HG03571 (cell line): ENCODE measurements around the gene ENTPD6.
"Not testable (repeated sequence)": the region's sequence is repeated elsewhere in the genome, so short reads cannot be mapped to it uniquely, and the experiment has no call there.

ENCODE experiments used
- ATAC-seq: cut with Tn5 transposase; IDR thresholded peaks from one replicate; pipeline ENCODE4 v1.9.1; 2021; ENCODE audit not compliant: unreplicated experiment

ENTPD6 gene

GRCh38 chr20:25240851-25241658 is 45.5 kb downstream of the ENTPD6 start:
- ATAC-seq = not testable (repeated sequence)

- not testable (repeated sequence) for ATAC-seq
Observed at GRCh38 chr20:25241659-25241955, 46.1 kb downstream of the ENTPD6 start.

DNA sequence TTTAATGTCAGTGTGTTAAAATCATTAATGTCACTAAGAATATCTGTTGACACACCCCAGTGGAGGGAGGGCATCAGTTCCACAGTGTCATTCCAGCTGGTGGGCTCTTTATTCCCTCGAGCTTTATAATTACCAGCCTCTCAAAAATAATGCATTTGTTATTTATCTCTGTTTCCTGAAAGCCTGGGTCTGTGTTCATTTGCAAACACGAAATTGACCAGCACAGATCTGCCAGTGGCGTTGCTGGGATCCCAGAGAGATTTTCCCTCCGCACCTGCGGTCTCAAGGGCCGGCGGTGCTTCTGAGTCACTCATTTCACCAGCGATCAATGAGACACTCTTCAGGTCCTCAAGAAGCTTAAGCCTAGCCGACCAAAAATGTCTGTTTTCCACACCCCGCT is 46.7 kb downstream of the ENTPD6 start:
- no peak for ATAC-seq

DNA sequence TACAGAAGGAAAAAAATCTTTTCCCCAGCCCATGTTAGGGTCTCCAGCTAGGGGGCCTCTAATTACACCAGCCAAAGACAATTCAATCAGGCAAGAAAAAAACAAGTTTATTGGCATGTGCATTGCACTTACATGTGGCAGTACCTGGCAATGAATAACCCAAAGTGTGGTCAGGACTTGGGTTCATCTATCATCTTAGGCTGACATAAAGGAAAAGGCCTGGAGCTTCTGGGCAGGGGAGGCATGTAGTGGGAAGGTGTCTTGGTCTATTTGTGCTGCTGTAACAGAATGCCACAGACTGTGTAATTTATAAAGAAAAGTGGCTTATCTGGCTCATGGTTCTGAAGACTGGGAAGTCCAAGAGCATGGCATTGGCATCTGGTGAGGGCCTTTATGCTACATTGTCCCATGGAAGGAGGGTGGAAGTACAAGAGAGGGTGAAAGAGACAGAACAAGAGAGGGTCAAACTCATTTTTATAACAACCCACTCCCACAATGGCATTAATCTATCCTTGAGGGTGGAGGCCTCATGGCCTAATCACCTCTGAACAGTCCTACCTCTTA is 48.0 kb downstream of the ENTPD6 start:
- ATAC-seq = no peak

DNA sequence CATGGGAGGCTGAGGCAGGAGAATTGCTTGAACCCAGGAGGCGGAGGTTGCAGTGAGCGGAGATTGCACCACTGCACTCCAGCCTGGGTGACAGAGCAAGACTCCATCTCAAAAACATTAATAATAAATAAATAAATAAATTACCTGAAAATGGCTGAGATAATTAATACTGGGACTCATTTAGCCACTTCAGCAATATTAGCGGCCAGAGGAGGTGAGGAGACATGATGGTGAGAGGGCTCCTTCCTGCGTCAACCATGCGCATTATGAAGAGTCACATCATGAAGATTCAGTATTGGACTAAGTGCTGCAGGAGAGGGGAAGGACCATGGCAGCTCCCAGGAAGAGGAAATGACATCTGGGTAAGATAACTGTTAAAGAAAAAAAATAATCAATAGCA is 49.5 kb downstream of the ENTPD6 start:
- no peak for ATAC-seq

- ATAC-seq = no peak
Observed at GRCh38 chr20:25245461-25245860, 49.9 kb downstream of the ENTPD6 start.

DNA sequence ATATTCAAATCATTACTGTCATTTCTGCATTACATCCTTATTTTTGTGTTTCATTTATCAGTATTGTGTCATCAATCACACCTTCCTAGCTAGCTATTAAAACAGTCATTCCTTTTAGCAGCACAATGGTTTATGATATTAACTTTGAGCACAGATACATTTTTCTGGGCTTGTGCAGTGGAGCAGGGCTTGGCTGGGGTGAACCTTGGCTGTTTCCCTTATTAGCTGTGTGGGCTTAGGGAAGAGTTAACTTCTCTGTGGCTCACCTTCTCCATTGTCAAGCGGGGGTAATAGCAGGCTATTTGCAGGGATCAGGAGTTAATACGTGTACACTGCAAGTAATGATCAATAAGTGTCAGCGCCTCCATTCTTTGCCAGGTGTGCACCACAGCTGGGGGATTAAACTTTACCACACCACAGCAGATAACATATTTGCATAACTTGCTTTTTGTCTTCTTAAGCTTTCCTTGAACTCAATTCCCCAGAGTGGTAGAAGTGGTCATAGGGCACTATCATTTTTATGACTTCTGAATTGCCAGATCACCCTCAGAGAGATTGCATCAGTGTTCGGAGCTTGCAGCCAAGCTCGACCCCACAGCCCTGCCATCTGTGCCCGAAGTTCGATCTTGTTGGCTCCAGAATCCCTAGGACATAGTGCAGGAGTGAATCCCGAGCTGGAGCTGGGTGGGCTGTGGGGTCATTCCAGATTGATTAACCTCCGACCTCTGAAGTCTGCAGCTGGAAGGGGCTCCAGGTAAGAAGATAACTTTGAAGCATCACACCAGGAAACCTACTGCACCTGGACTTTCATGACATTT is 50.9 kb downstream of the ENTPD6 start:
- peak; percentile 25 for ATAC-seq

DNA sequence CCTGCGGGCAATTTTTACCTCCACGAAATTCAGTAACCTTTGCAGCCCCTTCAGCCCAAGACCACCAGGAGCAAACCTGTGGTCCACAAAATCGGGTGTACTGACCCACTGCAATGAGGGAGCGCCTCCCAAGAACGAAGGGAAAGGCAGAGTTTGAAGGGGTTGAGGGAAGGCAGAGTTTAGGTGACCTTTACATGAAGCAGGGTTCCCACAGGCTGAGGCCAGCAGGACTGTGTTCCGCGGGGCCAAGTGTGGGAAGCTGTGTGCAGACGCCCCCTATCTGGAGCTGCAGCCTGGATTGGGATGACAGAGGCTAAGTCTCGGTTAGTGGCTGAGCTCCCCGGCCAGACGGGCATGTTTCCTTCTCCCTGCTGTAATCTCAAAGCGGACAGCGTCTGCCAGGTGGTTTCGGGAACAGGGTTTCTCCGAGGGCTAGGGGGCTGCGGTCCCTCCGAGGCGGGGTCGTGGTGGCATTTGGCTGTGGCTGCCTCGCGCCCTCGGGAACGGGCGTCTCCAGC is 51.5 kb downstream of the ENTPD6 start:
- ATAC-seq = no peak

DNA sequence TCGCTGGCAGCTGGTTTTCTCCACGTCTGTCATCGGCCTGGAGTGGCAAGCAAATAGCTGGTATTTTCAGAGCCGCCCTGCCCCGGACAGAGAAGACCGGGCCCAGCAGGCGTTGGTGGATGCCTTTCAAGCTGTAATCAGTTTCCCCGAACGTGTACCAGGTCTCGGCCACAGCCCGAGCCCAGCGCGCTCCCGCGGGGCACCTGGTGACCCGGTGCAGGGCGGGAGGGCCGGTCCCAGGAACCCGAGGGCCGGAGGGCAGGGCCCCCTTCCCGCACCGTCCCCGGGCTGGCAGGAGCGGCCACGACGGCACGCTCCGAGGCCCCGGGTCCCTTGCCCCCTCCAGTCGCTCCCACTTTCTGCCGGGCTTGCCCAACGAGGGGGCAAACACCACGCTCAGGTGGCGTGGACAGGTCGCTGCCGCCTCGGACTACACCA is 52.0 kb downstream of the ENTPD6 start:
- peak; percentile 31 for ATAC-seq

DNA sequence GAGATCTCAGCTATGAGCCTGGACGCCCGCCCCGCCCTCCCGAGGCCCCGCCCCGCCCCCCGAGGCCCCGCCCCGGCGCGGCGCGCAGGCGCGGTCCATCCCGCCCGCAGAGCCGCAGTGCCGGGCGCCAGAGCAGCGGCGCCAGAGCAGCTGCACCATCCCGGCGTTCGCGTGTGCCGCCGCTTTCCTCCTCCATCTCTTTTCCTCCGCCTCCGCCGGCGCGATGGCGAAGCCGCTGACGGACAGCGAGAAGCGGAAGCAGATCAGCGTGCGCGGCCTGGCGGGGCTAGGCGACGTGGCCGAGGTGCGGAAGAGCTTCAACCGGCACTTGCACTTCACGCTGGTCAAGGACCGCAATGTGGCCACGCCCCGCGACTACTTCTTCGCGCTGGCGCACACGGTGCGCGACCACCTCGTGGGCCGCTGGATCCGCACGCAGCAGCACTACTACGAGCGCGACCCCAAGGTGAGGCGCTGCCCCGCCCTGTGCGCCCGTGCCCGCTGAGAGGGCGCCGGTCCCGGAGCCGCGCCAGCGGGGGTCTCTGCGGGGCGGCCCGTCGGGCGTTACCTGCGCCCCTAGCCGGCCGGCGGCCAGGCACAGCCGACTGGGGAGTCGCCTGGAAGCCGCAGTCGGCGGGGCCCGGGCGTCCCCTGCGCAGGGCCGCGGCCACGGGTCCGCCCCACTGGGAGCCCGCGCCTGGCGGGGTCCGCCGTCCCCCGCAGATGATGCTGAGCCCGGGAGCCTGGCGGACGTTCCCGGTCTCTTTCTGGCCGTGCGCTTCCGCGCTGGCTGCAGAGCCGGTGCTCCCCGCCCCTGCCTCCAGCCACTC is 52.7 kb downstream of the ENTPD6 start, which contains the start of gene PYGB:
PYGB (plus strand) TSS at position 130 of the 830 bp plus-strand sequence; CDS start at position 224, 94 bp downstream.
- ATAC-seq = peak; percentile 68

GRCh38 chr20:25248786-25249172 is 53.3 kb downstream of the ENTPD6 start:
- no peak for ATAC-seq

DNA sequence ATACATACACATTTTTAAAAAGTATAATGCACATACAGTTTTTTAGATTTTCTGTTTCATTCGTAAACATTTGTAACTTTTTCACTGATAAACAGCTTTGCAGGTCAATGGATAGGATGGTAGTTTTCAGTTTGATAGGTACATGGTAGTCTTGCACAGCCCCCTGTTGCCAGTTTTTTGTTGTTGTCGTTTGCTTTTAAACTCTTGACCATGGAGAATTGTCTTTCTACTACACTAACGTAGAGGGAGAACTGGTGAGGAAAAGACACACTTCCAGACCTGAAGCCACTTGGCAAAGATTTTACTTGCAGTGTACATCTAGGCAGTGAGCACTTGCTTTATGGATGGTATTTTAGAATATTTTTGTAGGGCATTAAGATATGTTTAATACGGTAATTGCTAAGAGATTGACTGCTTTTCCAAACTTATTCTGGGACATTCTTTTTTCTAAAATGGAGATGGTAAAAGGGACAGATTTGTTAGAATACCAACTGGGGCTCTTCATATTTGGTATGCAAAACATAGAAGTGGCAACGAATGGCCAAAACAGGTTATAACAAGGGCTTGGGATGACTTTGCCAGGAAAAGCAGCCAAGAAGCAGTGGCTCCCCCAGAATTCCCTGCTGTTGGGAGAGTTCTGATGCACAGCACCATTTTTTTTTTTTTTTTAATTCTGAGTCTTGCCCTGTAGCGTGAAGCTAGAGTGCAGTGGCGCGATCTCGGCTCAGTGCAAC is 53.9 kb downstream of the ENTPD6 start:
- no peak for ATAC-seq

GRCh38 chr20:25250508-25250907 is 55.0 kb downstream of the ENTPD6 start:
- ATAC-seq = no peak

GRCh38 chr20:25251019-25251418 is 55.5 kb downstream of the ENTPD6 start:
- ATAC-seq = no peak

GRCh38 chr20:25251558-25251957 is 56.0 kb downstream of the ENTPD6 start:
- no peak for ATAC-seq

DNA sequence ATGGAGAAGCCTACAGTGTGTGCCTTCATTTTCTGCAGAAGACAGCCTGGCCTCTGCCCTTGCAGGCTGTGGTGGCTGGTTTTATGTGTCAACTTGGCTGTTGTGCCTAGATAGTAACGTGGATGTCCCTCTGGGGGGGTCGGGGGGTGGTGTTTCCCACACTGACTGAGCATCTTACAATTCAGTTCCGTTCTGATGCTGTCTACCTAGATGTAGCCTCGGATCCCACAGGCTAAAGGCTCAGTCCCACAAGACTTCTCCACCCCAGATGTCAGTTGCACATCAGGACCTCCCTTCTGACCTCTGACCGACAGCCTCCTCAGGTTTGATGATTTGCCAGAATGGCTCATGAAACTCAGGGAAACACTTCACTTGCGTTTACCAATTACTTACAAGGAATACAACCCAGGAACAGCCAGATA is 56.7 kb downstream of the ENTPD6 start:
- no peak for ATAC-seq

DNA sequence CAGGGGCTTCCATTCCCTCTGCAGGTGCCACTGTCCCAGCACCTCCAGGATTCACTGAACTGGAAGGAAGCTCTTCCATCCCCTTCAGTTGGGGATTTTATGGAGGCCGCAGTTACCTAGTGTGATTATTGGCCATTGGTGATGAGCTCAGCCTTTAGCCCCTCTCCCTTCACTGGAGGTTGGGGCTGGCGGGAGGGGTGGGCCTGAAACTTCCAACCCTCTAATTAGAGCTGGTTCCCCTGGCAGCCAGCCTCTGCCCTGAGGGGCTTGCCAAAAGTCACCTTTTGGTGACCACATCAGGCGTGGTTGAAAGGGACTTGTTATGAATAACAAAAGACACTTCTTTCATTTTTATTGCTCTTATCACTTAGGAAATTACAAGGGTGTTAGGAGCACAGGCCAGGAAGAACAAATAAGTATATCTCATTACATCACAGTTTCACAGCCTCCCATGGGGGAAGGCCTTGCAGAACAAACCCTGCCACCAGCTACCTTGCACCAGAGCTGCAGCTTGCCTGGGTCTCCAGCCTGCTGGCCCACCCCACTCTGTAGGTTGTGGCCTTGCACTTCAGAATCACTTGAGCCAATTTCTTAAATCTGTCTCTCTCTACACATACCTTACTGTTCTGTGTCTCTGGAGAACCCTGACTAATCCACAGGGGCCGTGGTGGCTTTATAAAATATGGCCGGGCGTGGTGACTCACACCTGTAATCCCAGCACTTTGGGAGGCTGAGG is 57.3 kb downstream of the ENTPD6 start:
- no peak for ATAC-seq

- no peak for ATAC-seq
Observed at GRCh38 chr20:25253606-25254275, 58.2 kb downstream of the ENTPD6 start.

- ATAC-seq = no peak
Observed at GRCh38 chr20:25254571-25254970, 59.1 kb downstream of the ENTPD6 start.
